ENCODE measurements around the gene CLTA. TPM values are rescaled to one million over a fixed set of nuclear protein-coding genes. Genes with fewer than 3 reads are reported as not detected.
A peak's percentile ranks its signal among the peaks of the same experiment; 100 is the strongest.

Gene CLTA
- total and polyA plus RNA-seq, 2 donors (not counting 3 experiments of a cell fraction or from before 2014, with no cell fraction given), result 229 to 317 TPM

- Histone ChIP-seq H3K36me3 (ENCODE audit: control insufficient read depth in 2 of 2, extremely low read depth in 1 of 2, insufficient read depth in 2 of 2, low read length in 2 of 2) (no peaks in the 10 kb centered on the region), H3K79me2 (ENCODE audit: control insufficient read depth, insufficient read depth, low read length) (peaks cover 56% of the 10 kb centered on the region), H3K4me3 (replicated peaks in 1 of 3; ENCODE audit: insufficient read depth in 1 of 3, low read depth in 1 of 3, low read length in 3 of 3) (peak overlapping the region; percentile 80 to 93 (median 90)), H3K9ac (replicated peaks; ENCODE audit: extremely low read depth, insufficient read depth, low read length) (peak overlapping the region; percentile 96), H3K4me2 (ENCODE audit: insufficient read depth, low read length) (peak overlapping the region; percentile 89), H2AFZ (ENCODE audit: low read depth, low read length) (no peak overlapping the region), H3K9me1 (replicated peaks; ENCODE audit: control insufficient read depth, extremely low read depth, insufficient read depth, low read length) (no peaks in the 10 kb centered on the region), H3K9me3 (replicated peaks; ENCODE audit: control insufficient read depth, insufficient read depth, low read length) (no peaks in the 10 kb centered on the region), H3K27me3 (ENCODE audit: control insufficient read depth in 2 of 2, insufficient read depth in 2 of 2, low read length in 2 of 2) (no peaks in the 10 kb centered on the region), H3K27ac (ENCODE audit: insufficient read depth, low read depth, low read length) (peak overlapping the region; percentile 78), H3K4me1 (ENCODE audit: control insufficient read depth, extremely low read depth, insufficient read depth, low read length) (peaks cover 31% of the 10 kb centered on the region), H4K20me1 (replicated peaks; ENCODE audit: control insufficient read depth, extremely low read depth, insufficient read depth, low read length) (no peaks in the 10 kb centered on the region)
- intact Hi-C loops (cut with micrococcal nuclease), result loop anchor here (5.0 kb wide), 1 partner anchor 136 kb away; no protein-coding TSS in a partner anchor
- peak; percentile 24 for DNase-seq (ENCODE audit: low read depth, low spot score)
- ChIA-PET POLR2A (interaction anchor here (1.7 kb wide), 1 partner anchor 10 kb away, joined by 8 read pairs; no protein-coding TSS in a partner anchor), CTCF (interaction anchor here (1.1 to 4.3 kb wide), 6 partner anchors 10 to 136 kb away, joined by 3 to 24 read pairs (median 10); no protein-coding TSS in a partner anchor)
- FAIRE-seq, result no peak
- TF ChIP-seq JUN (IDR thresholded peaks at IDR 0.05; ENCODE audit: borderline replicate concordance, insufficient read depth, insufficient read length, low read depth) (no peak), POLR2A (IDR thresholded peaks at IDR 0.05; ENCODE audit: low read depth, low read length) (no peak), EZH2 (IDR thresholded peaks at IDR 0.05; ENCODE audit: borderline replicate concordance, low read depth, low read length, severe bottlenecking) (no peak), FOS (IDR thresholded peaks at IDR 0.05; ENCODE audit: borderline replicate concordance, insufficient read depth, low read length) (no peak), POLR2AphosphoS5 (IDR thresholded peaks at IDR 0.05; ENCODE audit: insufficient read depth, low read depth, low read length) (no peak), CTCF (IDR thresholded peaks at IDR 0.05; ENCODE audit: extremely low read depth in 1 of 2, insufficient read depth in 1 of 2, low read depth in 1 of 2, low read length in 2 of 2) (no peak), GATA2 (IDR thresholded peaks at IDR 0.05; ENCODE audit: insufficient read depth, insufficient read length, low read depth, low read length) (no peak), MYC (IDR thresholded peaks at IDR 0.05; ENCODE audit: low read depth, low read length) (no peak), MAX (IDR thresholded peaks at IDR 0.05; ENCODE audit: insufficient read depth, insufficient read length) (no peak)
- dilution Hi-C loops (cut with MboI; ENCODE audit: extremely low pct_ligation_motif_present, low sequenced_read_pairs), result no loop called here
- BruUV-seq (replicated peaks), result no TSS peak
Observed at GRCh38 chr9:36191686-36192085, 965 bp downstream of the CLTA start.

All from endothelial cell of umbilical vein (primary cell).